ENCODE measurements around the gene IGSF11. TPM values are rescaled to one million over a fixed set of nuclear protein-coding genes. Genes with fewer than 3 reads are reported as not detected.
"Not testable (repeated sequence)": the region's sequence is repeated elsewhere in the genome, so short reads cannot be mapped to it uniquely, and the experiment has no call there.

The IGSF11 gene
- total and polyA plus RNA-seq, 9 of the 15 experiments (the other 6 are each of a cell fraction or from before 2014, with no cell fraction given), result 1.2 to 2.8 (median 1.7) TPM

DNA sequence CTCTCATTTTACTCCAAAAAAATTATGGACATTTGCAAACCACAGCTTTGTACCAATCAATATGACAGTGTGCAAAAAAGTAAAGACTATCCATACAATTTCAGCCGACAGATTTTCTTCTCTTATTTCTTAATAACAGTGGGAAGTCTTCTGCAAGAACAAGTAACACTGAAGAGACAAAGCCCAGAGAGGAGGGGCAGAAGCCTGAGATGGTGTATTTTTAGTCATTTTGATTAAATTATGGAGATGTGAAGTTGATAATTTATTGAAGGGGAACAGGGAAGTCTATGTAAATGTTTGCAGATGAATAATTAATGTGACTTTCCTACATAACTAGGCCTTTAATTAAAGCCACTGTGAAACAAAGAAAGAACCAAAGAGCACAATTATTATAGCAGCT, 45.7 kb upstream of the IGSF11 start:
- Histone ChIP-seq H3K4me3 (no peak overlapping the region), H3K27ac (ENCODE audit: extremely low read depth, low read depth, low read length) (no peak overlapping the region), H3K9ac (ENCODE audit: insufficient read depth in 1 of 2, low read depth in 2 of 2, low read length in 2 of 2) (no peak overlapping the region), H3K9me3 (replicated peaks; ENCODE audit: control insufficient read depth, insufficient read depth, low read depth, low read length) (no peaks in the 10 kb centered on the region), H3K79me2 (ENCODE audit: control insufficient read depth, insufficient read depth, low read length) (no peaks in the 10 kb centered on the region), H2AFZ (ENCODE audit: low read depth, low read length) (no peak overlapping the region), H3K9me1 (ENCODE audit: control insufficient read depth, insufficient read depth, low read length) (no peaks in the 10 kb centered on the region), H4K20me1 (replicated peaks; ENCODE audit: control insufficient read depth, insufficient read depth, low read length) (no peaks in the 10 kb centered on the region), H3K4me1 (replicated peaks in 1 of 2; ENCODE audit: control insufficient read depth in 2 of 2, insufficient read depth in 2 of 2, low read length in 2 of 2) (no peaks in the 10 kb centered on the region), H3K4me2 (ENCODE audit: insufficient read depth, low read length) (no peak overlapping the region), H3K27me3 (ENCODE audit: control insufficient read depth in 2 of 2, insufficient read depth in 2 of 2, low read length in 2 of 2) (no peaks in the 10 kb centered on the region), H3K36me3 (ENCODE audit: control insufficient read depth, insufficient read depth, low read length) (no peaks in the 10 kb centered on the region)
- intact Hi-C loops (cut with micrococcal nuclease), result no loop called here
- ChIA-PET CTCF (ENCODE audit: low intra/inter-chr PET ratio) (no interaction called here), POLR2A (no interaction called here)
- no peak for TF ChIP-seq CBFA2T2 (conservative IDR thresholded peaks at IDR 0.05)
- DNase-seq (ENCODE audit: extremely low read depth in 1 of 4, low spot score in 3 of 4) (no peak), FAIRE-seq (no peak), ATAC-seq (no peak)
- BruUV-seq (replicated peaks), result no TSS peak
- 0% methylated on average over 1 of the region's 1 CpG for WGBS (ENCODE audit: insufficient coverage, low coverage, missing lambda C conversion rate)
- in situ Hi-C loops (cut with MboI), result no loop called here

DNA sequence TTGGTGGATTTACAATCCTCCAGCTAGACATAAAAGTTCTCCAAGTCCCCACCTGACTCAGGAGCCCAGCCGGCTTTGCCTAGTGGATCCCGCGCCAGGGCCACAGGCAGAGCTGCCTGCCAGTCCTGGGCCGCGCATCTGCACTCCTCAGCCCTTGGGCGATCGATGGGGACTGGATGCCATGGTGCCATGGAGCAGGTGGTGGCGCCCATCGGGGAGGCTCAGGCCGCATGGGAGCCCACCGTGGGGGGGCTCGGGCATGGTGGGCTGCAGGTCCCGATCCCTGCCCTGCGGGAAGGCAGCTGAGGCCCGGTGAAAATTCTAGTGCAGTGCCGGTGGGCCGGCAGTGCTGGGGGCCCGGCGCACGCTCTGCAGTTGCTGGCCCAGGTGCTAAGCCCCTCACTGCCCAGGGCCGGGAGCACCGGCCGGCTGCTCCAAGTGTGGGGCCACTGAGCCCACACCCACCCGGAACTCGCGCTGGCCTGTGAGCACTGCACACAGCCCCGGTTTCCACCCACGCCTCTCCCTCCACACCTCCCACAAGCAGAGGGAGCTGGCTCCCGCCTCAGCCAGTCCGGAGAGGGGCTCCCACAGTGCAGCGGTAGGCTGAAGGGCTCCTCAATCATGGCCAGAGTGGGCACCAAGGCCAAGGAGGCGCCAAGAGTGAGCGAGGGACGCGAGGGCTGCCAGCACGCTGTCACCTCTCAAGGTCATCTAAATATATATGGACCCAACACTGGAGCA, 38.8 kb upstream of the IGSF11 start:
- BruUV-seq (replicated peaks), result no TSS peak
- DNase-seq (ENCODE audit: extremely low read depth in 1 of 4, low spot score in 3 of 4) (no peak), FAIRE-seq (no peak), ATAC-seq (no peak)
- ChIA-PET CTCF (ENCODE audit: low intra/inter-chr PET ratio) (no interaction called here), POLR2A (no interaction called here)
- intact Hi-C loops (cut with micrococcal nuclease) (no loop called here), in situ Hi-C loops (cut with MboI) (no loop called here)
- Histone ChIP-seq H3K9me3 (replicated peaks; ENCODE audit: control insufficient read depth, insufficient read depth, low read depth, low read length) (no peaks in the 10 kb centered on the region), H3K4me2 (ENCODE audit: insufficient read depth, low read length) (no peak overlapping the region), H3K27me3 (ENCODE audit: control insufficient read depth in 2 of 2, insufficient read depth in 2 of 2, low read length in 2 of 2) (no peaks in the 10 kb centered on the region), H4K20me1 (replicated peaks; ENCODE audit: control insufficient read depth, insufficient read depth, low read length) (no peaks in the 10 kb centered on the region), H2AFZ (ENCODE audit: low read depth, low read length) (no peak overlapping the region), H3K27ac (ENCODE audit: extremely low read depth, low read depth, low read length) (no peak overlapping the region), H3K4me3 (no peak overlapping the region), H3K36me3 (ENCODE audit: control insufficient read depth, insufficient read depth, low read length) (no peaks in the 10 kb centered on the region), H3K4me1 (replicated peaks in 1 of 2; ENCODE audit: control insufficient read depth in 2 of 2, insufficient read depth in 2 of 2, low read length in 2 of 2) (no peaks in the 10 kb centered on the region), H3K9ac (ENCODE audit: insufficient read depth in 1 of 2, low read depth in 2 of 2, low read length in 2 of 2) (no peak overlapping the region), H3K9me1 (ENCODE audit: control insufficient read depth, insufficient read depth, low read length) (no peaks in the 10 kb centered on the region), H3K79me2 (ENCODE audit: control insufficient read depth, insufficient read depth, low read length) (no peaks in the 10 kb centered on the region)
- no peak for TF ChIP-seq POLR2B (IDR thresholded peaks at IDR 0.05; ENCODE audit: low read depth, partially characterized antibody)
- TF ChIP-seq NUFIP1 (IDR thresholded peaks at IDR 0.05; ENCODE audit: partially characterized antibody), result no peak
- no peak for TF ChIP-seq GTF2B (IDR thresholded peaks at IDR 0.05; ENCODE audit: extremely low read depth, insufficient read length)
- no peak for TF ChIP-seq ZNF551 (CRISPR knock-in tag; IDR thresholded peaks at IDR 0.05)
- WGBS (ENCODE audit: insufficient coverage, low coverage, missing lambda C conversion rate), result 10% methylated on average over 9 of the region's 36 CpGs

GRCh38 chr3:119072451-119072850, 37.8 kb upstream of the IGSF11 start:
- in situ Hi-C loops (cut with MboI); H4K20me1 ChIP-seq (replicated peaks; ENCODE audit: control insufficient read depth, insufficient read depth, low read length); H3K9me3 ChIP-seq (replicated peaks; ENCODE audit: control insufficient read depth, insufficient read depth, low read depth, low read length); H3K4me3 ChIP-seq; CTCF ChIA-PET (ENCODE audit: low intra/inter-chr PET ratio); ATAC-seq; intact Hi-C loops (cut with micrococcal nuclease); DNase-seq (ENCODE audit: extremely low read depth in 1 of 4, low spot score in 3 of 4); H3K4me1 ChIP-seq (replicated peaks in 1 of 2; ENCODE audit: control insufficient read depth in 2 of 2, insufficient read depth in 2 of 2, low read length in 2 of 2); H3K9me1 ChIP-seq (ENCODE audit: control insufficient read depth, insufficient read depth, low read length); H3K27me3 ChIP-seq (ENCODE audit: control insufficient read depth in 2 of 2, insufficient read depth in 2 of 2, low read length in 2 of 2); FAIRE-seq; H3K4me2 ChIP-seq (ENCODE audit: insufficient read depth, low read length); H3K36me3 ChIP-seq (ENCODE audit: control insufficient read depth, insufficient read depth, low read length); BruUV-seq (replicated peaks); H3K79me2 ChIP-seq (ENCODE audit: control insufficient read depth, insufficient read depth, low read length); H2AFZ ChIP-seq (ENCODE audit: low read depth, low read length); H3K27ac ChIP-seq (ENCODE audit: extremely low read depth, low read depth, low read length); H3K9ac ChIP-seq (ENCODE audit: insufficient read depth in 1 of 2, low read depth in 2 of 2, low read length in 2 of 2): not testable (repeated sequence)
- 2% methylated on average over 11 of the region's 15 CpGs for WGBS (ENCODE audit: insufficient coverage, low coverage, missing lambda C conversion rate)
- POLR2A ChIA-PET, result interaction anchor here (0.6 kb wide), 1 partner anchor 512 kb away, joined by 5 read pairs; no protein-coding TSS in a partner anchor
